ENCODE data around the gene HMG20B. TPM values are rescaled to one million over a fixed set of nuclear protein-coding genes. Genes with fewer than 3 reads are reported as not detected.
A peak's percentile ranks its signal among the peaks of the same experiment; 100 is the strongest.

The HMG20B gene
- total RNA-seq, 3 donors from 2014 or later = 56.3 to 60.9 (median 59.3) TPM

DNA sequence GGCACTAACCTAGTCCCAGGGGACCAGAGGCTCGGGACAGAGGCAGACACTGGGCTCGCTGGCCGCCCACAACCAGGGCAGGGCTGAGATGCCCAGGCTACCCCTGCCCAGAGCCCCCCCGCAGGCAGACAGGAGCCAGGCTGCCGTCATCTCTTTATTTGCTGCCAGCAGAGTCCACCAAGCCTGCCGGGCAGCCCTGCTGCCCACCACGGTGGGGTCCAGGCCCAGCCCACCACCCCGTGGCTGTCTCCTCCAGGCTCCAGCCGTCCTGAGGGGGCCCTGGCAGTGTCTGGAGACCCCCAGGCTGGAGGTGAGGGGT lies 28.7 kb upstream of the HMG20B start:
- H3K27me3 Mint-ChIP-seq (ENCODE audit: low read depth) = no peaks in the 10 kb centered on the region
- no peak overlapping the region for H3K4me3 Mint-ChIP-seq
- H3K4me1 Mint-ChIP-seq (ENCODE audit: low read depth) = peaks cover 6% of the 10 kb centered on the region
- ATAC-seq = no peak
- H3K9me3 Mint-ChIP-seq = no peaks in the 10 kb centered on the region
- DNase-seq = no peak
- H3K36me3 Mint-ChIP-seq (ENCODE audit: insufficient read depth) = peaks cover 8% of the 10 kb centered on the region

DNA sequence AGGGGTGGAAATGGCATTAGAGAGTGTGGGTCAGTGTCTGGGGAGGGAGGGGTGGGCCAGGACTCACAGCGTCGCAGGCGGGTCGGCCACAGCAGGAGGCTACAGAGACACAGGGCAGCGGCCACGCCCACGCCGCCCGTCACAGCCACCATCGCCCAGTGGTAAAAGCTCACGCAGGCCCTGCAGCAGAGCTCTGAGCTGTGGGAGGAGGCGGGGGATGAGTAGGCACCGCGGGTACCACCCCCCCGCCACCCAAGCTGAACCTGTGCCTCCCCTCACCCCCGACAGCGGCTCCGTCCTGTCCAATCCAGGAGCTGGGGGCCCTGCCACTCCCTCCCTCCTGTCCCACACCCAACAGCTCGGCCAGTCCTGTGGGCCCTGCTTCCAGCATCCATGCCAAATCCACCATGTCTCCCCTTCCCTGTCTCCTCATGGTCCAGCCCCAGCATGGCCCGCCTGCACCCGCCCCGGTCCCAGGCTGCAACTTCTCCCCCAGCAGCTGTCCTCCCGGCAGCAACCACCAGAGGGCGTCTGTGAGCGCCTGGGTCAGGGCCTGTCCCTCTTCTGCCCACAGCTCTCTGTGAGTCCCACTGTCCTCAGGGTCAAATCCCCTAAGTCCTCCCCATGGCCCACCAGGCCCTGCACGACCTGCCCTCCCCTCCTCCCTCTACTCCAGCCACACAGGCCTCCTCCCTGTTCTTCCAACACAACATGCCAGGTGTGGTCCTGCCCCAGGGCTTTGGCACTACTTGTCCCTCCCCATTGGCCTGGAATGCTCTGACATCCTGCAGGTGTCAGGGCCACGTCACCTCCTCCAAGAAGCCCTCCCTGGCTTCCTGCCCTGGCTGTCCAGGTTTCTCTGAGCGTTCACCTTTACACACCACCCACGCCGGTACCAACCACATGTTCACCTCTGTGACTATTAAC lies 27.7 kb upstream of the HMG20B start:
- H3K36me3 Mint-ChIP-seq (ENCODE audit: insufficient read depth) = peaks cover 8% of the 10 kb centered on the region
- ATAC-seq (peak; percentile 74 to 82), DNase-seq (peak; percentile 79)
- H3K4me3 Mint-ChIP-seq = no peak overlapping the region
- peaks cover 6% of the 10 kb centered on the region for H3K4me1 Mint-ChIP-seq (ENCODE audit: low read depth)
- H3K9me3 Mint-ChIP-seq = no peaks in the 10 kb centered on the region
- no peaks in the 10 kb centered on the region for H3K27me3 Mint-ChIP-seq (ENCODE audit: low read depth)

DNA sequence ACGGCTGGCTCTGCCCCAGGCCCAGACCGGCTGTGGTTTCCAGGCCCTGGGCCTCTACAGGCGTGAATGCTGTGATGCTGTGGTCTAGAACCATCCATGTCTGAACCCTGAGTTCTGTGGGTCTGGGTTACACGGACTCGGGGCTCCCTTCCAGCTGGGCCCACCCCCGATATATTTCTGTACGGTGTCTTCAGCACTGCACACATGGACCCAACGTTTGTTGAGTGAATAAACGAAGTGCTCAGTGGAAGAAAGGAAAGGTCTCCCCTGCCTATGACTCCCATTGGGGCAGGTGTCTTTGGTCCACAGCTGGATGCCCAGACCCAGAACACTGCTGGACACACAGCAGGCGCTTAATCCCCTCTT lies 27.1 kb upstream of the HMG20B start:
- ATAC-seq (peak in 1 of 2 donors; percentile 30), DNase-seq (no peak)
- H3K4me1 Mint-ChIP-seq (ENCODE audit: low read depth) = peaks cover 6% of the 10 kb centered on the region
- H3K9me3 Mint-ChIP-seq = no peaks in the 10 kb centered on the region
- H3K4me3 Mint-ChIP-seq = no peak overlapping the region
- H3K27me3 Mint-ChIP-seq (ENCODE audit: low read depth) = no peaks in the 10 kb centered on the region
- peaks cover 8% of the 10 kb centered on the region for H3K36me3 Mint-ChIP-seq (ENCODE audit: insufficient read depth)

DNA sequence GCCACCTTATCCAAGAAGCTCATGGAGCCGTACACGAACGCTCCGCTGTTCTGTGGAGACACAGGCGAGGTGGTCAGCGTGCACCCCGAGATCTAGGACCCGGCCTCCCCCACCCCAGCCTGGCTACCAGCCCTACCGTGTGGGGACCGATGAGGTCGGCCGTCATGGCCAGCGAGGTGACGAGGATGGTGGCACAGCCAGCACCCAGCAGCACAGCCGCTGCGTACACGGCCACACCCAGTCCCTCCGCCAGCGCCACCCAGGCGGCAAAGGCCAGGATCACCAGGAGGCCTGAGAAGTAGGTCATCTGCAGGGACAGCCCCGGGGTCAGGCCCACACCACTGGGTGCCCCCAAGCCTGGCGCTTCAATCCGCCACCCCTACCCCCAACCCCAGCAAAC lies 26.6 kb upstream of the HMG20B start:
- Mint-ChIP-seq H3K4me3 (no peak overlapping the region), H3K27me3 (ENCODE audit: low read depth) (no peaks in the 10 kb centered on the region), H3K9me3 (no peaks in the 10 kb centered on the region), H3K36me3 (ENCODE audit: insufficient read depth) (peaks cover 8% of the 10 kb centered on the region), H3K4me1 (ENCODE audit: low read depth) (peaks cover 8% of the 10 kb centered on the region)
- DNase-seq (no peak), ATAC-seq (no peak)

DNA sequence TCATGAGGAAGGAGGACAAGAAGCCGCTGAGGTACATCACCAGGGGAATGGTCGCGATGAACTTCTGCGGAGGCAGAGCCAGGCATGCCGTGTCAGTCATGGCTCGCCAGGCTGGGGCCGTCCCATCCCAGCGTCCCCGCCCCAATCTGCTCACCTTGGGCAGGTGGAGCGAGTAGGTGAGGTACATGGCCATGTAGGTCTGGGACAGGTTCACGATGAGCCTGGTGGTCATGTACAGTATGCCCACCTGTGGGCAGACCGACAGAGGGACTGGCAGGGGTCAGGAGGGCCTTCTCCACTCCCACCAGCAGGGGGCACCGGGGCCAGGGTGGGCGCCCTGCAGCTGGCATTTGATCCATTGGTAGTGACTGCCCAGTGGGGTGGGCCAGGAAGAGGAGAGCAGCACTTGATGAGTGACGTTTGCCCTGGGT lies 25.4 kb upstream of the HMG20B start:
- peak; percentile 27 to 28 for ATAC-seq

DNA sequence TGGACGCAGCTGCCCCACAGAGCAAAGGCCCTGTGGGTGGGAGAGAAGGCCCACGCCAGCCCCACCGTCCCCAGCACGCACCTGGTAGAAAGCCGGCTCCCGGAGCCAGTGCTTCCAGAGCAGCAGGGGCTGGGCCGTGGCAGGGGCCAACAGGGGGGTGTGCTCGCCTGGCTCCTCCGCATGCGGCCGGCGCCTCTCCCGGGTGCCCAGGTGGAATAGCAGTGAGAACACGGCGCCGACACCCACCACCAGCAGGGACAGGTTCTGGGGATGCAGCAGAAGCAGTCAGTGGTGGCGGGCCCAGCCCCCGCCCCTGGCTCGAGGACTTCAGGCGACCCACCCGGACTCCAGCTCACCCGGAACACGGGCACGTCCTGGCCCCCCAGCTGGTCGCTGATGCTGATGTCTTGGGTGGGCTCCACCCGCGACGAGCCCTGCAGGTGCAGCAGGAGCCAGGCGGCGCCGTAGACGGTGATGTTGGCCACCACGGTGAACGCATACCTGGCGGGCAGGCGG lies 24.9 kb upstream of the HMG20B start:
- ATAC-seq (no peak), DNase-seq (no peak)
- Mint-ChIP-seq H3K4me3 (no peak overlapping the region), H3K36me3 (ENCODE audit: insufficient read depth) (peaks cover 8% of the 10 kb centered on the region), H3K4me1 (ENCODE audit: low read depth) (peaks cover 14% of the 10 kb centered on the region), H3K9me3 (no peaks in the 10 kb centered on the region), H3K27me3 (ENCODE audit: low read depth) (no peaks in the 10 kb centered on the region)

More for the DNA sequence above, 25.4 kb upstream of the HMG20B start:
- H3K36me3 Mint-ChIP-seq (ENCODE audit: insufficient read depth) = peaks cover 8% of the 10 kb centered on the region
- H3K4me3 Mint-ChIP-seq = no peak overlapping the region
- H3K27me3 Mint-ChIP-seq (ENCODE audit: low read depth) = no peaks in the 10 kb centered on the region
- no peak for DNase-seq
- H3K9me3 Mint-ChIP-seq = no peaks in the 10 kb centered on the region
- H3K4me1 Mint-ChIP-seq (ENCODE audit: low read depth) = peaks cover 11% of the 10 kb centered on the region

DNA sequence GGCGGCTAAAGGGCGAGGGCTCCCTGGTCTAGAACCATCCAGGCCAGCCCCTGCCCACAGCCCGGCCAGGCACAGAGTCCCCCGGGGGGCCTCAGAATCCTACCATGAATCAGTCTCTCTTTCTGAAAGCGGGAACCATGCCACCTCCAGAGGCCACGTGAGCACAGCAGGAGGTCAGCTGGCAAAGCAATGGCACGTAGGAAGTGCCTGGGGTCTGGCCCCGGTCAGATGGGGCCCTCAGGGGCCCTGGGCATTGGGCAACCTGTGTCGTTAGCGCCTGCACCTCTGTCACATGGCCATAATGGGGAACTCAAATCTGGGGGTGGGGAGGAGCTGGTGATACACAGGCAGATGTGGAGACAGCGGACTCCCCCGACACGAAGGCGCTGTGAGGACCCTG lies 24.1 kb upstream of the HMG20B start:
- Mint-ChIP-seq H3K27me3 (ENCODE audit: low read depth) (no peaks in the 10 kb centered on the region), H3K9me3 (no peaks in the 10 kb centered on the region), H3K36me3 (ENCODE audit: insufficient read depth) (peaks cover 8% of the 10 kb centered on the region), H3K4me1 (ENCODE audit: low read depth) (peaks cover 19% of the 10 kb centered on the region), H3K4me3 (no peak overlapping the region)
- ATAC-seq (no peak), DNase-seq (no peak)

DNA sequence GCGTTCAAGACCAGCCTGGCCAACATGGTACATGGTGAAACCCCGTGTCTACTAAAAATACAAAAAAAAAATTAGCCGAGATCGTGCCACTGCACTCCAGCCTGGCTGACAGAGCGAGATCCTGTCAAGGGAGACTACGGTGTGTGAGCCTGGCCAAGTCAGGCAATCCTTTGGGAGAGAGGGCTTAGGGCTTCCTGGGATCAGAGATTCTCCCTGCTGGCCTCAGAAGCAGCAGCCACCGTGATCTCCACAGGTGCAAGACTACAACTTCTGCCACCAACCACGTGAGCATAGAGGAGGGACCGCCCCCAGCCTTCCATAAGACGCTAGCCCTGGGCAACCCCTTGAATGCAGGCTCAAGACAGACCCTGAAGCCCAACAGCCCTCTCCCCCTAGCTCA lies 22.9 kb upstream of the HMG20B start:
- H3K9me3 Mint-ChIP-seq = no peaks in the 10 kb centered on the region
- no peak for ATAC-seq
- no peak for DNase-seq
- no peaks in the 10 kb centered on the region for H3K27me3 Mint-ChIP-seq (ENCODE audit: low read depth)
- peaks cover 8% of the 10 kb centered on the region for H3K36me3 Mint-ChIP-seq (ENCODE audit: insufficient read depth)
- H3K4me3 Mint-ChIP-seq = no peak overlapping the region
- H3K4me1 Mint-ChIP-seq (ENCODE audit: low read depth) = peaks cover 26% of the 10 kb centered on the region

DNA sequence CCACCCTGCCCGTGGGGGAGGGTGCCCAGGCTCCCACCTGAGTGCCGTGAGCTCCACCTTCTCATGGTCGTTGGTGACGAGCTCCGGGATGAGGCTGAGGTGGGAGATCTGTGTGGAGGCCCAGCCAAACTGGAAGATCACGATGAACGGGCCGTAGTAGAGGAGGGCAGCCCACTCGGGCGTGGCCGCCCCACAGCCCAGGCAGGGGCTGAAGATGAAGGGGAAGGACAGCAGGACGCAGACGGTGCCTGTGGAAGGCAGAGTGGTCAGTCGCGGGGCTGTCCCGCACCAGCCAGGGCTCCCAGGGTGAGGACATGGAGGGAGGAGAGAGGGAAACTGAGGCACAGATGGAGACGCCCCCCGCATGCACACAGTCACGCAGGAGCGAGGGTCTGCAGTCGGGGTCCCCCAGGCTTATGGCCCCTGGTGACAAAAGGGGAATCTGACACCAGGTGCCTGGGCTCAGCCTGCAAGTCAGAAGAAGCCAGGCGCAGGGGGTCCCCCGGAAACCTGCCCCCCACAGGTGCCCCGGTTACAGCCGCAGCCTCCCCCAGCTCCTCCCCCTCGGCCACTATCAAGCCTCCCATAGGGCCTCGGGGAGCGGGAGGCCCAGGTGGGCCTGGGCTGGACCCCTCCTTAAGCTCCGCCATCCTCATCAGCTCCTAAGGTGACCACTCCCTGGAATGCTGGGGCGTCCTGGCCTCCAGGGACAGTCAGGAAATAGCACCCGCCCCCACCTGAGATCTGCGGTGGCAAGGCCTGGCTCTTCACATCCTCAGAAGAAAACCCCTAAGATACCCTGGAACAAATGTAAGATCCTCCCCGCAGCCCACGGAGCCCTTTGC lies 21.6 kb upstream of the HMG20B start:
- Mint-ChIP-seq H3K4me3 (no peak overlapping the region), H3K27me3 (ENCODE audit: low read depth) (no peaks in the 10 kb centered on the region), H3K4me1 (ENCODE audit: low read depth) (peaks cover 32% of the 10 kb centered on the region), H3K9me3 (no peaks in the 10 kb centered on the region), H3K36me3 (ENCODE audit: insufficient read depth) (peaks cover 5% of the 10 kb centered on the region)
- no peak for ATAC-seq
- no peak for DNase-seq

DNA sequence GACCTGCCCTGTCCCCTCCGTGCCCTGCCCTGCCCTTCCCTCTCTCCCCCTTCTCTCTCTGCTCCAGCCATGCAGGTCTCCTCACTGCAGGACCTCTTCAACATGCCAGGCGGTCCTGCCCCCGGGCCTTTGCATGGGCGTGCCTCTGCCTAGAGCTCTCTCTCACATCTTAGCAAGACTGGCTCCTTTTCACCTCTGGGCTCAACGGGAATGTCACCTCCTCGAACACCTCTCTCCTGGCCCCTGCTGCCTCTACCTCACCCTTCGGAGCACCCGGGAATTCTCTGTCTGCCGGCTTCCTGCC lies 21.0 kb upstream of the HMG20B start:
- Mint-ChIP-seq H3K9me3 (no peaks in the 10 kb centered on the region), H3K4me3 (no peak overlapping the region), H3K36me3 (ENCODE audit: insufficient read depth) (peaks cover 5% of the 10 kb centered on the region), H3K27me3 (ENCODE audit: low read depth) (no peaks in the 10 kb centered on the region), H3K4me1 (ENCODE audit: low read depth) (peaks cover 38% of the 10 kb centered on the region)
- no peak for DNase-seq
- no peak for ATAC-seq

DNA sequence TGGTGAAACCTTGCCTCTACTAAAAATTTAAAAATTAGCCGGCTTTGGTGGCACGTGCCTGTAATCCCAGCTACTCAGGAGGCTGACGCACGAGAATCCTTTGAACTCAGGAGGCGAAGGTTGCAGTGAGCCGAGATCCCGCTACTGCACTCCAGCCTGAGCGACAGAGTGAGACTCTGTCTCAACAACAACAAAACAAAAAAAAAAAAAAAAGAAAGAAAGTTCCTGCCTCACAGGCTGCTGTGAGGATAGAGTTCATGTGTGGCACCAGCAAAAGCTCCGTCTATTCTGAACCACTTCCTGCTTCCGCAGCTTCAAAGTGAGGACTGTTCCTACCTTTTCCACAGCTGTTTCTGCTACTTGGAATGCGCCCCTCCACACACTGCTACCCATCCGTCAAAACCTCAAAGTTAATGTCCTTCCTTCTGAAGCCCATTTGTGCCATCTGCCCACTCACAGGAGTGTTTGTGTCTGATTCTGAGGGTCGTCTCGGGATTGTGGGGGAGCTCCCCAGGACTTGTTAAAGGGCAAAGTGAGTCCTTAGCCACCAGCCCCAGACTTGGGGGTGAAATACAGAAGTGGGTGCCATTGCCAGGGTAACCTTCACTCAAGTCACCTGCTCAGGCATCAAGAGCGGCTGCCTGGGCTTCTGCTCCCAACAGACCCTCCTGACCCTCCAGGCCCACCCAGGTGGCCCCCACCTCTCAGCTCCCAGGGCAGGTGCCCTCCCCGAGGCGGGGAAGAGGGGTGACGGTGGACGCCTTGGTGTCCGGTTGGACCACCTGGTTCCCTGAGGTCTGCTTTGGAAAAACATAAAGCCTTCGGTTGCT lies 18.3 kb upstream of the HMG20B start:
- DNase-seq (no peak), ATAC-seq (no peak)
- Mint-ChIP-seq H3K27me3 (ENCODE audit: low read depth) (no peaks in the 10 kb centered on the region), H3K4me1 (ENCODE audit: low read depth) (peaks cover 44% of the 10 kb centered on the region), H3K4me3 (peak overlapping the region; percentile 98), H3K36me3 (ENCODE audit: insufficient read depth) (peaks cover 5% of the 10 kb centered on the region), H3K9me3 (no peaks in the 10 kb centered on the region)

DNA sequence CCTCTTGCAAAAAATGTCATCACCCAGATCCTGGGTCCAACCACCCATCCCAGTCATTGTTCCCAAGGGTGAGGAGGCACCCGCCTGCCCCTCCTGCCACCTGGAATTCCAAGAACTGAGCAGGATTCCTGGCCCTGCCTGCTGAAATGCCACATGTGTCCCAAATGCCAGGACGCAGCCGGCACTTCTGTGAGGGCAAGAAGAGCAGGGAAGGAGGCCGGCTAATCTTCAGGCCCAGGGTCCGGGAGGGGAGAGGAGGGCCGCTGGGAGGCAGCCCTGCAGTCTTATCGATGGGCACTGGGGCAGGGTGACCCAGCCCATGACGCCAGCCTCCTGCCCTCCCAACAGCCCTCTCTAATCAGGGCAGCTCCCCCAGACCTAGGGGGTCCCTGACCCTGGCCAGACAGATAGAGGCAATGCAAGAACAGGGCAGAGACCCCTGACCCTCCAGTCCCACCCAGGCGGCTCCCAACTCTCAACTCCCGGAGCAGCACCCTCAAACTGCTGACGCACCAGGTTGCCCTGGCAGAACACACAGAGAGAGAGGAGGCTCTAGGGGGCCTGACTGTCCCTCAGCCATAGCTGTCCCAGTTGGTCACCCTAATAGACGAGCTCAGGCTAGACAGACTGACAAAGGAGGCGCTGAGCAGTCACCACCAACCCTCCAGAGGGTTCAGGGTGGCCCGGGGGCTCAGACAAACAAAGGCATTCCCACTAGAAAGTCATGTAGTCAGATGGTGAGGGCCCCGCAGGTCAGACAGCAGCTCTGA lies 16.9 kb upstream of the HMG20B start:
- H3K9me3 Mint-ChIP-seq = no peaks in the 10 kb centered on the region
- H3K27me3 Mint-ChIP-seq (ENCODE audit: low read depth) = no peaks in the 10 kb centered on the region
- H3K4me1 Mint-ChIP-seq (ENCODE audit: low read depth) = peaks cover 43% of the 10 kb centered on the region
- DNase-seq (no peak), ATAC-seq (no peak)
- H3K4me3 Mint-ChIP-seq = peak overlapping the region; percentile 98
- peaks cover 5% of the 10 kb centered on the region for H3K36me3 Mint-ChIP-seq (ENCODE audit: insufficient read depth)

DNA sequence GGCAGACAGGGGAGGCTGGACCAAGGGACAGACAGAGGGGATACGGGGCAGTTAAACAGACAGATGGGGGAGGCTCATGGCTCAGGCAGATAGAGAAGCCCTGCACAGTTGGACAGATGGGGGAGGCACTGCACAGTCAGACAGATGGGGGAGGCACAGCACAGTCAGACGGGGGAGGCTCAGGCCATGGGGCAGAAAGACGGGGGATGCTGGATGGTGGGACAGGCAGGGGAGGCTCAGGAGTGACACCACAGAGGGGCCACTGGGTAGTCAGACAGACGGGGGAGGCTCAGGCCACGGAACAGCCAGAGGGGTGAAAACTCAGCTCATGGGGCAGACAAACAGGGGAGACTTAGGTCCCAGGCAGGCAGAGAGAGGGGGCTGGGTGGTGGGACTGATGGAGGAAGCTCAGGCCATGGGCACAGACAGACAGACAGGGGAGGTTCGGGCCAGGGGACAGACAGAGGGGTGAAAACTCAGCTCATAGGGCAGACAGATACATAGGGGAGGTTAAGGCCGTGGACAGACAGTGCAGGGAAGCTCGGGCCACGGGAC lies 16.2 kb upstream of the HMG20B start:
- ATAC-seq (no peak), DNase-seq (no peak)
- Mint-ChIP-seq H3K36me3 (ENCODE audit: insufficient read depth) (peaks cover 5% of the 10 kb centered on the region), H3K27me3 (ENCODE audit: low read depth) (no peaks in the 10 kb centered on the region), H3K9me3 (no peaks in the 10 kb centered on the region), H3K4me3 (peak overlapping the region; percentile 98), H3K4me1 (ENCODE audit: low read depth) (peaks cover 41% of the 10 kb centered on the region)

All from activated T-cell treated with anti-CD3 and anti-CD28 coated beads, Interleukin-2, amount 50 U/mL, for 4 hours (primary cell).